ENCODE measurements around the gene SLC1A5. TPM values are rescaled to one million over a fixed set of nuclear protein-coding genes. Genes with fewer than 3 reads are reported as not detected.
A peak's percentile ranks its signal among the peaks of the same experiment; 100 is the strongest.

SLC1A5 gene
- 100 to 1,000 TPM in 3 of 4 donors, 10 to 100 TPM in 1; 97.3 to 156 (median 114) TPM for total RNA-seq

GRCh38 chr19:46788262-46788967 is at the start of gene SLC1A5:
SLC1A5 (minus strand) TSS chr19:46788594; CDS start chr19:46787965, 629 bp downstream.
- Histone ChIP-seq H3K27ac (peak within 1 kb of the TSS; percentile 95 to 96 (median 96)), H3K36me3 (peaks cover 0 to 16% (median 3%) of the 10 kb centered on the region in 3 donors), H3K27me3 (no peaks in the 10 kb centered on the region), H3K4me1 (peaks cover 30 to 57% (median 34%) of the 10 kb centered on the region in 3 donors), H3K9me3 (no peaks in the 10 kb centered on the region), H3K4me3 (peak within 1 kb of the TSS; percentile 69 to 97 (median 92))
- intact Hi-C loops (cut with DNase I), result no loop called here
- DNase-seq, result peak; percentile 83
- WGBS, 2 donors, result 0 to 2% methylated on average over 8 to 11 of the region's 46 CpGs
- TF ChIP-seq POLR2A (IDR thresholded peaks at IDR 0.05), result peak in 3 of 4 donors; percentile 67 to 99 (median 97)
- TF ChIP-seq CTCF (IDR thresholded peaks at IDR 0.05), result no peak

- H3K4me3 ChIP-seq, result no peak overlapping the region
- peaks cover 13 to 55% (median 17%) of the 10 kb centered on the region in 3 donors for H3K4me1 ChIP-seq
- no peaks in the 10 kb centered on the region for H3K27me3 ChIP-seq
- H3K9me3 ChIP-seq, result no peaks in the 10 kb centered on the region
- DNase-seq, result no peak
- peaks cover 14 to 62% (median 23%) of the 10 kb centered on the region in 3 donors for H3K36me3 ChIP-seq
- TF ChIP-seq CTCF (IDR thresholded peaks at IDR 0.05) (no peak), POLR2A (IDR thresholded peaks at IDR 0.05) (no peak)
- WGBS, 2 donors, result 87 to 97% methylated on average over 6 to 10 of the region's 20 CpGs
- intact Hi-C loops (cut with DNase I), result no loop called here
- H3K27ac ChIP-seq, result no peak overlapping the region
These were observed 49.8 kb upstream of the SLC1A5 start for GRCh38 chr19:46838160-46838559.

GRCh38 chr19:46834984-46835383 is 46.6 kb upstream of the SLC1A5 start:
- WGBS, 2 donors, result 92 to 97% methylated on average over 6 of the region's 6 CpGs
- peaks cover 7 to 39% (median 11%) of the 10 kb centered on the region in 3 donors for H3K36me3 ChIP-seq
- no peak for DNase-seq
- intact Hi-C loops (cut with DNase I), result no loop called here
- no peaks in the 10 kb centered on the region for H3K27me3 ChIP-seq
- no peak overlapping the region for H3K27ac ChIP-seq
- TF ChIP-seq POLR2A (IDR thresholded peaks at IDR 0.05) (no peak), CTCF (IDR thresholded peaks at IDR 0.05) (no peak)
- H3K4me1 ChIP-seq, result peaks cover 1 to 25% (median 7%) of the 10 kb centered on the region in 3 donors
- no peak overlapping the region for H3K4me3 ChIP-seq
- no peaks in the 10 kb centered on the region for H3K9me3 ChIP-seq

- Histone ChIP-seq H3K27ac (no peak overlapping the region), H3K4me3 (no peak overlapping the region), H3K36me3 (peaks cover 7 to 30% (median 11%) of the 10 kb centered on the region in 3 donors), H3K9me3 (no peaks in the 10 kb centered on the region), H3K27me3 (no peaks in the 10 kb centered on the region), H3K4me1 (peaks cover 0 to 24% (median 4%) of the 10 kb centered on the region in 3 donors)
- DNase-seq, result no peak
- TF ChIP-seq POLR2A (IDR thresholded peaks at IDR 0.05), result no peak
- no peak for TF ChIP-seq CTCF (IDR thresholded peaks at IDR 0.05)
- WGBS, 2 donors, result 68 to 77% methylated on average over 5 of the region's 5 CpGs
- intact Hi-C loops (cut with DNase I), result no loop called here
These were observed 45.7 kb upstream of the SLC1A5 start for GRCh38 chr19:46834121-46834520.

- Histone ChIP-seq H3K27me3 (no peaks in the 10 kb centered on the region), H3K9me3 (no peaks in the 10 kb centered on the region), H3K4me3 (no peak overlapping the region), H3K27ac (no peak overlapping the region), H3K4me1 (peaks cover 0 to 26% (median 4%) of the 10 kb centered on the region in 3 donors), H3K36me3 (no peaks in the 10 kb centered on the region)
- WGBS, 2 donors, result 81 to 82% methylated on average over 2 of the region's 2 CpGs
- no peak for DNase-seq
- TF ChIP-seq CTCF (IDR thresholded peaks at IDR 0.05), result no peak
- TF ChIP-seq POLR2A (IDR thresholded peaks at IDR 0.05), result no peak
- intact Hi-C loops (cut with DNase I), result no loop called here
These were observed 42.5 kb upstream of the SLC1A5 start for GRCh38 chr19:46830864-46831263.

Data from esophagus squamous epithelium (tissue), 5 donors.